NCI-H460 (cell line): ENCODE results near the gene HABP4. TPM values are rescaled to one million over a fixed set of nuclear protein-coding genes. Genes with fewer than 3 reads are reported as not detected.

Source experiments
- DNase-seq: peaks from one replicate; pipeline ENCODE4 v3.0.0-alpha.2; 2016; ENCODE audit warnings: low read depth; ENCODE audit errors: extremely low read depth
- total RNA-seq: library from RNA; depleted of rRNA; stranded (reverse); fragments of >200 nt; shearing (Covaris generic); gene quantifications from 2 replicates; pipeline ENCODE4 v1.2.3, GENCODE V29; 2014

Gene HABP4
- total RNA-seq, 1 experiment from 2014 or later = 7.2 TPM

- no peak for DNase-seq
Observed at GRCh38 chr9:96435345-96435744, 14.6 kb upstream of the HABP4 start.

DNA sequence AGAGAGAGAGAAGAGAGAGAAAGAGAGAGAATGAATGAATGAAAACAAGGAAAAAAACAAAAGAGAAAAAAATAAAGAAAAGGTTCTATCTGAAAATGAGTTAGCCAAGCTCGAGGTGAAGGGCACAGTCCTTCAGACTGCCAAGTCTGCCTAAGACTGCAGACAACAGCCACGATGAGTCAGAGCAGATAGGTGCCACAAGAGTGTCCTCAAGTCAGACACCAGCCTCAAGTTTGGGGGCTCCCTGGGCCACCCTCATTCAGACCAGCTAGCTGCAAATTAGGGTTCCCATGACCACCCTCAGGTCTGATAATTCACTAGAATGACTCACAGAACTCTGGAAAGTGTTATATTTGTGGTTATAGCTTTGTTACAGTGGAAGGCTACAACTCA is 13.9 kb upstream of the HABP4 start:
- no peak for DNase-seq

DNA sequence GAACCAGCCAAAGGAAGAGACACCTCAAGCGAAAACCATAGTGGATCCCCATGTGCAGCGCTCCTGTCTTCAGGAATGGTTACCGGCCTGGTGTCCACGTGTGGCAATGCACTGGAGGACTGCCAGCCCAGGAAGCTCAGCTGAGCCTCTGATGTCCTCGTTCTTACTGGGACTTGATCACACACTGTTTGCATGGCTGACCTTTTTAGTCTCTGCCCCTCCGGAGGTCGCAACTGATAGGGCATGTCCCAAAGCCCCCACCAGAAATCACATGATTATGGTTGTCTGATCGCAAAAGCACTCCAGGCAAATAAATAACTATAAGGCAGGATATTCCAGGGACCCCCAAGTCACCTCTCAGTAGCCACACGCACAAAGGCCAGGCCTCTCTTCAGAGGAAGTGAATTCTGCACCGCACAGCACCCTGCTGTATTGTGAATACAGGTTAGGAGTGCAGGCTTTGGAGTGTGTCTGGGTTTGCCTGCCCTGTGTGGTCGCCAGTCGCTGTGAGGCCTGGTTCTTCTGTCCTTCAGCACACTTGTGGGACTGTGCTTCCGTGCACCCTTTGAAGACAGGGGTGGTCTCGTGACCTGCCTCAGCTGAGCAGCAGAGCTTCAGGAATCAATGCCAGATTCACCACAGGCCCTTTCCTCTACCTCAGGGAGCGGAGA is 13.4 kb upstream of the HABP4 start:
- no peak for DNase-seq

DNA sequence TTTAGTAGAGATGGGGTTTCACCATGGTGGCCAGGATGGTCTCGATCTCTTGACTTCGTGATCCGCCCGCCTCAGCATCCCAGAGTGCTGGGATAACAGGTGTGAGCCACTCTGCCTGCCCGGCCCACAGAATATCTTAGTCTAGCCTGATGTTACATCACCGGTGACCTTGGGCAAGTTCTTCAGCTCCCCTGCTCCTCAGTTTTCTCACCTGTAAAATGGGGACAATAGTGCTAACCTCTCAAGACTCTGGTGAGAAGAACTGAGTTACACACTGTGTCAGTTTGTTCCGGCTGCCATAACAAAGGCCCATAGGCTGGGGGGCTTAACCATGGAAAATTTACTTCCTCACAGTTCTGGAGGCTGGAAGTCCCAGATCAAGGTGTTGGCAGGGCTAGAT is 12.5 kb upstream of the HABP4 start:
- DNase-seq = no peak

DNA sequence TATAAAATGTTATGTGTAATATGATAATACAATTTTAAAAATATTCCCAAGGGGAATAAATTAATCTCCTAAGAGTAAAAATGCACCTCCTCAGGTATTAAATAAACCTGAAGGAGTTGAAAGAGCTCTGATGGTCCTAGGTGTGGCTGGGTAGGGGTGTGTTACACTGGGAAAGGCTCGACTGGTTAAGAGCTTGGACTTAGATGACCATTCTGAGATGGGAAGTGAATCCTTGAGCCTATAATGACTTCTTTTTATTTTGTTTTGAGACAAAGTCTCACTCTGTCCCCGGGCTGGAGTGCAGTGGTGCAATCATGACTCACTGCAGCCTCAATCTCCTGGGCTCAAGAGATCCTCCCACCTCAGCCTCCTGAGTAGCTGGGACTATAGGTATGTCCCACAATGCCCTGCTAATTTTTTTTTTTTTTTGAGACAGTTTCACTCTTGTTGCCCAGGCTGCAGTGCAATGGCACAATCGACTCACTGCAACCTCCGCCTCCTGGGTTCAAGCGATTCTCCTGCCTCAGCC is 9.2 kb upstream of the HABP4 start:
- DNase-seq = no peak

DNA sequence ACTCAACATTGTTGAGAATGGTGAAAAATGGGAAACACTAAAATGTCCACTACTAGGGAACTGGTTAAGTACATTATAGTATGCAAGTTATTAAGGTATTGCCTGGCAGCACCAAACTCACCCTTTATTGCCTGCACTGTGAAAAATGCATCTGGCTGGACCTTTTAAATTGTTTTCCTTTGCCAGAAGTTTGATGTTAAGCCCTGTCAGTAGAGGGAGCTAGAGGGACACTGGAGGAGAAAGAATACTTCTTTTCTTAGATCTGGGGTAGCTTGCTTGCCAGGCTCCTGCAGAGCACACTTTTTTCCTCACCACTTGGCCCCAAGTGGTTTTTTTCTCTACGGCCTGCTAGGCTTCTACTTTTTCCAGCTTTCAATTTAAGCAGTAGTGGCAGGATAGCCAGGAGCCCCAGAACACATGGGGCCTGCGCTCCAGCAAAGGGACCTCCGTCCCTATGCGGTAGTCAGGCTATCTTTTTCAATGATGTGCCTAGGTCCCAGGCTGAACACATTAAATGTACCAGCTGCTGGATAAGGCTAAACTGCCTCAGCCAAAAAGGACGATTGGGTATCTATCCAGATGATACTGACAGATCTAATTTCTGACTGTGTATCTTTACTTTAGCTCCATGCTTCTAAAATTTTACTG is 8.0 kb upstream of the HABP4 start:
- DNase-seq = peak; percentile 26

- DNase-seq = no peak
Observed at GRCh38 chr9:96442491-96442890, 7.5 kb upstream of the HABP4 start.

- no peak for DNase-seq
Observed at GRCh38 chr9:96447406-96447805, 2.6 kb upstream of the HABP4 start.

DNA sequence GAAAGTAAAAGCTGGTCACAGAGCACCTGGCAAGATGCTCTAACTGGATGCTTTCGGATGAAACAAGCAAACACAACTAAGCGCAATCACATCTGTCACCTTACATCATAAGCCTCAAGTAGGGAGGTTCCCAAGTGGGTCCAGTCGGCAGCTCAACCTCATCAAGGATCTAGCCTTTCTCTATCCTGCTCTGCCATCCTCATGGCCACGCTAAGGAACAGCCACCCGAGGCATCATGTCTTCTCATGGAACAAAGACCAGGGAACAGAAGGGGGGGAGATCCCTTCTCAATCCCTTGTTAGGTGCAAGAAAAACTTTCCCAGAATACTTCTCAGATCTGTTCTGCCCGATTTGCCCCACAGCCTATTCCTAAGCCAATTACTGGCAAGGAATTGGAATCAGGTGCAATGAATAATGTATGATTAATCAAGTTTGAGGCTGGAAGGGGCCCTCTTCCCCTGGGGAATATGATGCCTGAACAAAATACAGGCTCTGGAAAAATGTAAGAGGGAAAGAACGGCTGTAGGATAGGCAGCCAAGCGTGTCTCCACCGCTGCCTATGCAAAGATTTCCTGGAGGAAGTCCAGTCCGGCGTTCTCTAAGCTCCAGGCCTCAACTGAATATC is 1.3 kb upstream of the HABP4 start:
- no peak for DNase-seq

GRCh38 chr9:96449523-96449844 is 485 bp upstream of the HABP4 start:
- no peak for DNase-seq

GRCh38 chr9:96450613-96451528 is 902 bp downstream of the HABP4 start:
- no peak for DNase-seq

DNA sequence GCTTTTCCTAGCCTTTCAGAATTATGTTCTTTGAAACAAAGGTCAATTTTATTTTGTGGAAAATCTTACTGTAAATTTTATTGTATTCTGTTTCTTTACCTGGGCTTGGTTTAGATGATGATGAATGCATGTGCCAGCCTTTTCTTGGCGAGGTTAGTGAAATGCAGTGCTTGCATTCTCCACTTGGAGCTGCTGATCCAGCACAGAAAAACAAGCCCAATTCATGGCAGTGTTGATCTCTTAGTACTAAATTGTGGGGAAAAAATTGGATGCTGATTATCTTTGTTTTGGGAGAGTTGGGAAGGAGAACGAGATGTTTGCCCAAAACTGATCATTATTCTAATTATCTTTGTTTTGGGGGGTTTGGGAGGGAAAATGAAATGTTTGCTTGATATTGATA is 3.7 kb downstream of the HABP4 start:
- DNase-seq = peak; percentile 21

DNA sequence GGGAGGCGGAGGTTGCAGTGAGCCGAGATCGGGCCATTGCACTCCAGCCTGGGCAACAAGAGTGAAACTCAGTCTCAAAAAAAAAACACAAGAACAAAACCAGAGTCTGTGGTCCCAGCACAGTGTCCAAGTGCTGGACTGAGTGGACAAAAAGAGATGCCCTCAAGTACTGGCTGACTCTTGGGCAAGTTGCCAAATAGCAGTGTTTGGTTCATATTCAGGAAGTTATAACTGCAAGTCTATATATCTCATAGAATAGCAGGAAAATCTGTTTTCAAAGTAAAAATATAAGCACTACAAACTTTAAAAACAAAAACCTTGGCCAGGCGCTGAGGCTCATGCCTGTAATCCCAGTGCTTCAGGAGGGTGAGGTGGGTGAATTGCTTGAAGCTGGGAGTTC is 7.3 kb downstream of the HABP4 start:
- no peak for DNase-seq

- no peak for DNase-seq
Observed at GRCh38 chr9:96458226-96458625, 8.3 kb downstream of the HABP4 start.

GRCh38 chr9:96459268-96460007 is 9.5 kb downstream of the HABP4 start:
- no peak for DNase-seq

GRCh38 chr9:96460470-96460869 is 10.5 kb downstream of the HABP4 start:
- no peak for DNase-seq

- DNase-seq = no peak
Observed at GRCh38 chr9:96460882-96461281, 10.9 kb downstream of the HABP4 start.

DNA sequence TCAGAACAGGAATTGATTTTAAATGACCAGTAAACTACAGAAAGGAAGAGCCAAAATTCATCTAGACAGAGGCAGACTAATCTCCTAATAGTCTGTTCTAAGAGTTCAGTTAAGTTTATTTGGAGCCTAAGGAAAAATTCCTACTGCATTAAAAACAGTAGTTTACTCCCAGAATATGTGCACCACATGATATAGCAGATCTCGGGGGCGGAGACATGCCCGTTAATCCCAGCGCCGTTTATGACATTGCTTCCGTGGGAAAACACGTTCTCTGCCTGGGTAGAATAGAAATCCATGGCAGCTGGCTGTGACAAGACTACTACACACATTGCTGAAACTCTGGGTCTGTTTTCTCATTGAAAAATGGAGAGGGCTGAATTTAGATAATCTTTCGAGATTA is 11.4 kb downstream of the HABP4 start:
- DNase-seq = no peak

GRCh38 chr9:96462541-96462940 is 12.6 kb downstream of the HABP4 start:
- no peak for DNase-seq

GRCh38 chr9:96464426-96464825 is 14.5 kb downstream of the HABP4 start:
- DNase-seq = no peak
